Fibroblast of lung (primary cell): ENCODE data around the gene RBM17.

ENCODE experiments used
- CTCF ChIP-seq, 2 donors: IDR thresholded peaks in 1 of 2; conservative IDR thresholded peaks in 1 of 2; 1 replicate in 1 of 2; 2 replicates in 1 of 2; pipeline ENCODE4 v1.5.1; 2011 to 2012; ENCODE audit warnings: low read length in 2 of 2, control low read depth in 1 of 2, inconsistent platforms in 1 of 2, low read depth in 1 of 2, mild to moderate bottlenecking in 1 of 2
- EZH2 ChIP-seq: IDR thresholded peaks from 2 replicates; pipeline ENCODE4 v1.5.1; 2012; ENCODE audit warnings: low read length, control low read depth, mild to moderate bottlenecking; ENCODE audit errors: missing control alignments

DNA sequence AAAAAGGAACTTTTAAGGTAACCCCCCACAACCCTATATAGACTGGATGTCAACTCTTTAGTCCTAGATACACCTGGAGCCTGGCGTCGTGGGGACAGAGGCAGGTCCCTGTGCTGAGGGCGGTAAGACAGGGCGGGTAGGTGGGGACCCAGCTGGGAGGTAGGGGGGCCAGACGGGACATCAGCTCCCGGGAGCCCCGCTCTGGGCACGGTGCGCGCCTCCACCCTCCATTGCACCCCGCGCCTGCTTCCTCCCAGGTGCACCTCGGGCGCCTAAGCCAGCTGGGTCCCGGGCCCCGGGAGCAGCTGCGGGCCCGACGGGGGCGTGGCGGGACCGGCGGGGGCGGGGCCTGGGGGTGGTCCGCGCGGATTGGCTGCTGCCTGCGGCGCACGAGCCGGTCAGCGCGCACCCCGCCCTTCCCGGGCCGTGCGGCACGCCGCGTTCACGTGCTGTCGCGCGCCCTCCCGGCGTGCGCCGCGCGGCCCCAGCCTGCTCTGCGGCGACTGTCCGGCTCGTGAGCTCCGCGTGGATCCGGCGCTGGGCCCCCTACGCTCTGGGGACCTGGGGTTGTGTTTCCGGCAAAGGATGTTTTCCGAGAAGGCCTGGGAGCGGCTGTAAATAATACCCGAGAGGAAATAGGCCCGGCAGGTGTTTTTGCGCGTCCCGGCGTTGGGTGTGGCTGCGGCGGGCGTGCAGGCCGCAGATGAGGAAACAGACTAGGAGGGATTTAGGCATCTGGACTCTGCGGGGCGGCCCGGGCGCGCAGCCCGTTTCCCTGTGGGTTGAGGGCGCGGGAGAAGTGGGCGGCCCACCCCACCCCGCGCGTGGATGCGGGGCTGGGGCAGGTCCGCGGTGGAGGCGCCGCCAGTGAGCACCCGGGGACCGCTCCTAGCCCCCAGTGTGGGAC, 74.8 kb downstream of the RBM17 start:
- TF ChIP-seq CTCF (conservative IDR thresholded peaks at IDR 0.05 in 1 of 2, IDR thresholded peaks at IDR 0.05 in 1 of 2; ENCODE audit: low read depth in 1 of 2, low read length in 2 of 2), result no peak
- no peak for TF ChIP-seq EZH2
